ENCODE data around the gene ZNF282. TPM values are rescaled to one million over a fixed set of nuclear protein-coding genes. Genes with fewer than 3 reads are reported as not detected.
"Not testable (repeated sequence)": the region's sequence is repeated elsewhere in the genome, so short reads cannot be mapped to it uniquely, and the experiment has no call there.

ZNF282 gene
- total RNA-seq, 2 experiments from 2014 or later, result 41.1 to 46.3 TPM

GRCh38 chr7:149225106-149225505, 29.8 kb downstream of the ZNF282 start:
- no peak overlapping the region for H3K4me3 Mint-ChIP-seq
- peaks cover 36% of the 10 kb centered on the region for H3K36me3 Mint-ChIP-seq (ENCODE audit: low read depth)
- POLR2A ChIA-PET, result no interaction called here
- DNase-seq, result no peak
- H3K27me3 Mint-ChIP-seq, result peaks cover 2% of the 10 kb centered on the region
- H3K9me3 Mint-ChIP-seq (ENCODE audit: low read depth), result no peaks in the 10 kb centered on the region
- CTCF ChIA-PET, result no interaction called here
- no peak for ATAC-seq
- no peaks in the 10 kb centered on the region for H3K4me1 Mint-ChIP-seq
- no peak overlapping the region for H3K27ac Mint-ChIP-seq
- intact Hi-C loops (cut with DNase I, micrococcal nuclease), result no loop called here

- no peak overlapping the region for H3K27ac Mint-ChIP-seq
- intact Hi-C loops (cut with DNase I, micrococcal nuclease), result no loop called here
- no peak overlapping the region for H3K4me3 Mint-ChIP-seq
- no peaks in the 10 kb centered on the region for H3K9me3 Mint-ChIP-seq (ENCODE audit: low read depth)
- H3K4me1 Mint-ChIP-seq, result no peaks in the 10 kb centered on the region
- POLR2A ChIA-PET, result no interaction called here
- H3K27me3 Mint-ChIP-seq, result peaks cover 2% of the 10 kb centered on the region
- no peak for DNase-seq
- peaks cover 36% of the 10 kb centered on the region for H3K36me3 Mint-ChIP-seq (ENCODE audit: low read depth)
- ATAC-seq, result no peak
- CTCF ChIA-PET, result no interaction called here
Observed at GRCh38 chr7:149225656-149226055, 30.3 kb downstream of the ZNF282 start.

- H3K9me3 Mint-ChIP-seq (ENCODE audit: low read depth); CTCF ChIA-PET; H3K27me3 Mint-ChIP-seq; H3K4me3 Mint-ChIP-seq; H3K4me1 Mint-ChIP-seq; intact Hi-C loops (cut with DNase I, micrococcal nuclease); H3K27ac Mint-ChIP-seq; DNase-seq; ATAC-seq: not testable (repeated sequence)
- H3K36me3 Mint-ChIP-seq (ENCODE audit: low read depth), result peaks cover 30% of the 10 kb centered on the region
- POLR2A ChIA-PET, result interaction anchor here (1.3 kb wide), 1 partner anchor 36 kb away, joined by 3 read pairs; the partner anchor contains the start of gene ZNF783
Observed at GRCh38 chr7:149226366-149226765, 31.0 kb downstream of the ZNF282 start.

- Mint-ChIP-seq H3K27me3 (peaks cover 4% of the 10 kb centered on the region), H3K4me3 (no peak overlapping the region), H3K4me1 (no peaks in the 10 kb centered on the region), H3K36me3 (ENCODE audit: low read depth) (peaks cover 26% of the 10 kb centered on the region), H3K27ac (no peak overlapping the region), H3K9me3 (ENCODE audit: low read depth) (no peaks in the 10 kb centered on the region)
- DNase-seq (no peak), ATAC-seq (no peak)
- POLR2A ChIA-PET, result interaction anchor here (1.3 kb wide), 1 partner anchor 35 kb away, joined by 3 read pairs; the partner anchor contains the start of gene ZNF783
- intact Hi-C loops (cut with DNase I, micrococcal nuclease), result no loop called here
- CTCF ChIA-PET, result no interaction called here
Observed at GRCh38 chr7:149226840-149227494, 31.6 kb downstream of the ZNF282 start.

DNA sequence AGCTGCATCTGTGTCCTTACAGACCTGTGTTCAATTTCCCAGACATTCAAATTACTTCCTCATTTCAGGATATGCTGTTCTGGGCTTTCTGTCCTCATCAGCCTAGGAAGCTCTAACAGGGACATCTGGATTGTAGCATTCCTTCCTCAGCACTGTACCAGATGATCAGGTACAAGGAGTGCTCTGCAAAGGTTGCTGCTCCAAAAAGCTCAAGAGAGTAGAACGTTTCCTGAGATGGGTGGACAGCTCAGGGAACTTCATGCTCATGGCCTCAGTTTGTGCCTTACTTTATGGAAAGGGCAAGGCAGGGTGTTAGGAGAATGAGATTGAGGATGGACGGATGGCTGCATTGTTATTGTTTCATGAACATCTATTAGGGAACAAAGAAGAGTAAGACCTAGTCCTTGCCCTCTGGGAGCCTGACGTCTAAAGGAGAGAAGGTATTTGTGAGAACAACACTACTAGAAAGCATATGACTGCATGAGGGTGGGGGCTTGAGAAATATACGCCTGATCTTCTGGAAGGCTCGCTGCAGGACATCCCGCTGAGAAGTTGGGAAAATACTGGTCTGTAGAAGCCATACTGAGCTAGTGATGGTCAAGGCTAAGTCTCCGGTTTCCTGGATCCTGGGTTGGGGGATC, 33.6 kb downstream of the ZNF282 start:
- ATAC-seq (peak; percentile 11), DNase-seq (no peak)
- Mint-ChIP-seq H3K9me3 (ENCODE audit: low read depth) (no peaks in the 10 kb centered on the region), H3K27ac (no peak overlapping the region), H3K4me1 (no peaks in the 10 kb centered on the region), H3K36me3 (ENCODE audit: low read depth) (peaks cover 17% of the 10 kb centered on the region), H3K4me3 (no peak overlapping the region), H3K27me3 (peaks cover 9% of the 10 kb centered on the region)
- intact Hi-C loops (cut with DNase I, micrococcal nuclease), result no loop called here
- POLR2A ChIA-PET, result interaction anchor here (1.0 kb wide), 2 partner anchors 19 to 33 kb away, joined by 3 read pairs; partner anchors contain the start of gene ZNF783
- CTCF ChIA-PET, result no interaction called here

- peaks cover 14% of the 10 kb centered on the region for H3K36me3 Mint-ChIP-seq (ENCODE audit: low read depth)
- ATAC-seq (peak; percentile 14), DNase-seq (no peak)
- CTCF ChIA-PET, result no interaction called here
- H3K27me3 Mint-ChIP-seq, result peaks cover 12% of the 10 kb centered on the region
- H3K27ac Mint-ChIP-seq, result no peak overlapping the region
- intact Hi-C loops (cut with DNase I, micrococcal nuclease), result no loop called here
- no peaks in the 10 kb centered on the region for H3K4me1 Mint-ChIP-seq
- H3K4me3 Mint-ChIP-seq, result no peak overlapping the region
- POLR2A ChIA-PET, result interaction anchor here (1.0 kb wide), 2 partner anchors 20 to 32 kb away, joined by 3 read pairs; partner anchors contain the start of gene ZNF783
- no peaks in the 10 kb centered on the region for H3K9me3 Mint-ChIP-seq (ENCODE audit: low read depth)
Observed at GRCh38 chr7:149229526-149229925, 34.2 kb downstream of the ZNF282 start.

- H3K4me3 Mint-ChIP-seq, result no peak overlapping the region
- H3K9me3 Mint-ChIP-seq (ENCODE audit: low read depth), result no peaks in the 10 kb centered on the region
- ChIA-PET POLR2A (interaction anchor here (0.7 to 1.3 kb wide), 3 partner anchors 22 to 264 kb away, joined by 3 to 8 read pairs (median 3); no protein-coding TSS in a partner anchor), CTCF (interaction anchor here (0.6 to 0.9 kb wide), 3 partner anchors 20 to 434 kb away, joined by 3 to 4 read pairs (median 3); no protein-coding TSS in a partner anchor)
- ATAC-seq (no peak), DNase-seq (no peak)
- no peak overlapping the region for H3K27ac Mint-ChIP-seq
- H3K4me1 Mint-ChIP-seq, result no peaks in the 10 kb centered on the region
- H3K27me3 Mint-ChIP-seq, result peaks cover 12% of the 10 kb centered on the region
- no peaks in the 10 kb centered on the region for H3K36me3 Mint-ChIP-seq (ENCODE audit: low read depth)
- intact Hi-C loops (cut with DNase I, micrococcal nuclease), result no loop called here
Observed at GRCh38 chr7:149232362-149232761, 37.0 kb downstream of the ZNF282 start.

DNA sequence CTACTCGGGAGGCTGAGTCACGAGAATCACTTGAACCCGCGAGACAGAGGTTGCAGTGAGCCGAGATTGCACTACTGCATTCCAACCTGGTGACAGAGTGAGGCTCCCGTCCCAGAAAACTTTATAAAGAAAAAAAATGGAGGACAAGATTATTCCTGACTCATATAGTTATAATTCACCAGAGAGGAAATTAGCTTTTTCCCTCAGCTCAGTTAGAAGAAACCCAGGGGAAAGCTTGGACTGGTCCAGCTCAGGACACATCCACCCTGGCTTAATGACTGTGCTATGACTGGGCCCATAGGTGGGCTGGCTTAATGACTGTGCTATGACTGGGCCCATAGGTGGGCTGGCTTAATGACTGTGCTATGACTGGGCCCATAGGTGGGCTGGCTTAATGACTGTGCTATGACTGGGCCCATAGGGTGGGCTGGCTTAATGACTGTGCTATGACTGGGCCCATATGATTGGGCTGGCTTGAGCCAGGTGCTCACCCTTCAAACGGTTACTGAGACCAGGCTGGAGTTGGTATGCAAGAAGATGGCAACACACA, 38.4 kb downstream of the ZNF282 start:
- peak; percentile 14 for ATAC-seq
- intact Hi-C loops (cut with DNase I, micrococcal nuclease); H3K27ac Mint-ChIP-seq; H3K36me3 Mint-ChIP-seq (ENCODE audit: low read depth); DNase-seq; H3K4me3 Mint-ChIP-seq; H3K4me1 Mint-ChIP-seq; H3K9me3 Mint-ChIP-seq (ENCODE audit: low read depth): not testable (repeated sequence)
- H3K27me3 Mint-ChIP-seq, result peaks cover 12% of the 10 kb centered on the region
- POLR2A ChIA-PET, result interaction anchor here (0.6 to 1.0 kb wide), 2 partner anchors 24 to 38 kb away, joined by 3 to 5 read pairs; partner anchors contain the start of gene ZNF282
- CTCF ChIA-PET, result interaction anchor here (0.9 kb wide), 1 partner anchor 15 kb away, joined by 3 read pairs; no protein-coding TSS in a partner anchor

- CTCF ChIA-PET, result no interaction called here
Observed at GRCh38 chr7:149237502-149237901, 42.2 kb downstream of the ZNF282 start.

DNA sequence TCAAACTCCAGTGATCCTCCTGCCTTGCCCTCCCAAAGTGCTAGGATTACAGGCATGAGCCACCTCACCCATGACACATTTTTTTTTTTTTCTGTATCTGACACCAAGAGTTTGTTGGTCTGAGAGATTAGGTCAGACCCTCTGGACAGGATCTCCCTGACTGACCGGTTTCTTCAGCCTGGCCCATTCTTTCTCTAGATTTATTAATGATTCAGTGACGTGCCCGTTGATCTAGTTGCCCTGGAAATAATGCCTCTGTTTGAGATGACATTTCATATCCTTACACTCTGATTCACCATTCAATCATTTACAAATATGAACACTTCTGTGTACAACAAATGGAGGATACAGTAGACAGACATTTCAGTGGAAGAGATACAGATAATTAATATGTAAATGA, 42.7 kb downstream of the ZNF282 start:
- POLR2A ChIA-PET, result no interaction called here
- peak overlapping the region; percentile 73 for H3K27ac Mint-ChIP-seq
- H3K4me3 Mint-ChIP-seq, result peak overlapping the region; percentile 2
- ATAC-seq (peak; percentile 19), DNase-seq (no peak)
- peaks cover 16% of the 10 kb centered on the region for H3K36me3 Mint-ChIP-seq (ENCODE audit: low read depth)
- H3K27me3 Mint-ChIP-seq, result peaks cover 3% of the 10 kb centered on the region
- peaks cover 29% of the 10 kb centered on the region for H3K4me1 Mint-ChIP-seq
- CTCF ChIA-PET, result no interaction called here
- H3K9me3 Mint-ChIP-seq (ENCODE audit: low read depth), result peaks cover 5% of the 10 kb centered on the region
- intact Hi-C loops (cut with DNase I, micrococcal nuclease), result loop anchor here (2.0 kb wide), 3 partner anchors 29 to 363 kb away; partner anchors contain the start of gene ZNF398 (in 1 of the 2)

More at GRCh38 chr7:149237502-149237901, 42.2 kb downstream of the ZNF282 start:
- Mint-ChIP-seq H3K36me3 (ENCODE audit: low read depth) (peaks cover 11% of the 10 kb centered on the region), H3K4me1 (peaks cover 24% of the 10 kb centered on the region), H3K4me3 (no peak overlapping the region), H3K27me3 (peaks cover 5% of the 10 kb centered on the region), H3K27ac (no peak overlapping the region), H3K9me3 (ENCODE audit: low read depth) (peaks cover 1% of the 10 kb centered on the region)
- DNase-seq, result no peak
- no peak for ATAC-seq
- intact Hi-C loops (cut with DNase I, micrococcal nuclease), result no loop called here
- POLR2A ChIA-PET, result no interaction called here

DNA sequence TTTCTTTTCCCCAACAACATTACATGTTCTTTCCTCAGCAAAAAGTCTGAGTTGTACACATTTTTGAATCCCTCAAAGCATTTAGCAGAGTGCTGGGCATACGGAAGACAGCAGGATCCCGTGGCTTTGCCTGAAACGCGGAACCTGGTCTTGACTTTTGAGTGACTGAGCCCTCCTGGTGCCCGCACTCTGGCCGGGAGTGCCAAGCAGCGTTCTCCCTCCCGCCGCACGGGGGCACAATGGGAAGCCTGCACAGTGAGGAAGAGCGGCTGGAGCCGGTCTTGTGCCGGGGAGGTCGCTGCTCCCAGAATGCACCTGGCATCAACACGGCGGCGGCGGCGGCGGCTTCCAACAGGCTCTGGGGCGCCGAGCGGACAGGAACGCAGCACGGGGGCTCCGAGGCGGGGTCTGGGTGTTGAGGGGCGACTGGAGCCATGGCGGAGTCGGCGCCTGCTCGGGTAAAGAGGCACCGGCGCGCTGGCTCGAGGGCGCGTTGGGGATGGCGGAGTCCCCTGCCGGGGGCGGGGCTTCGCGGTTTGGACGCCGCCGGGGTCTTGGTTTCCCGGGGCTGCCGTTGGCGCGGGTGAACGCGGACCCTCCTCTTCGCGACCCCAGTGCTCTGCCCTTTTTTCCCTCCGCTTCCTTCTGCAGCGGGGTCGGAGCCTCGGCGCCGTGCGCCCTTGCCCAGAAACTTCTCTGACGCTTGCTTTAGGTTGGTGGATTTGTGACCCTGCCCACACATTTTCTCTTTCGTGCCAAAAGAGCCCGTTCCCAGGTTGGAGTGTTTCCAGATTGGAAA, 44.2 kb downstream of the ZNF282 start, which contains the start of gene ZNF212:
ZNF212 (plus strand) TSS at position 307 of the 799 bp plus-strand sequence; CDS start at position 435, 128 bp downstream.
- Mint-ChIP-seq H3K9me3 (ENCODE audit: low read depth) (peaks cover 6% of the 10 kb centered on the region), H3K36me3 (ENCODE audit: low read depth) (peaks cover 22% of the 10 kb centered on the region), H3K27me3 (no peaks in the 10 kb centered on the region), H3K27ac (peak within 1 kb of the TSS; percentile 83), H3K4me3 (peak within 1 kb of the TSS; percentile 93), H3K4me1 (peaks cover 32% of the 10 kb centered on the region)
- ATAC-seq, result peak; percentile 98
- ChIA-PET CTCF (interaction anchor here (0.8 to 2.1 kb wide), 4 partner anchors 9 to 44 kb away, joined by 3 to 9 read pairs (median 6); partner anchors contain the start of genes ZNF282 and ZNF783), POLR2A (interaction anchor here (0.6 to 1.2 kb wide), 4 partner anchors 9 to 220 kb away, joined by 3 to 8 read pairs (median 3); partner anchors contain the start of gene ZNF783)
- DNase-seq, result peak; percentile 95
- intact Hi-C loops (cut with DNase I, micrococcal nuclease), result loop anchor here (1.0 to 10.0 kb wide), 11 partner anchors 23 to 1213 kb away; partner anchors contain the start of genes EZH2 (in 1 of the 2), GIMAP8 (in 1 of the 2), ZNF282 (in 1 of the 2) and ZNF398 (in 1 of the 2)
